ENCODE results near the gene SLC6A20.

The SLC6A20 gene

DNA sequence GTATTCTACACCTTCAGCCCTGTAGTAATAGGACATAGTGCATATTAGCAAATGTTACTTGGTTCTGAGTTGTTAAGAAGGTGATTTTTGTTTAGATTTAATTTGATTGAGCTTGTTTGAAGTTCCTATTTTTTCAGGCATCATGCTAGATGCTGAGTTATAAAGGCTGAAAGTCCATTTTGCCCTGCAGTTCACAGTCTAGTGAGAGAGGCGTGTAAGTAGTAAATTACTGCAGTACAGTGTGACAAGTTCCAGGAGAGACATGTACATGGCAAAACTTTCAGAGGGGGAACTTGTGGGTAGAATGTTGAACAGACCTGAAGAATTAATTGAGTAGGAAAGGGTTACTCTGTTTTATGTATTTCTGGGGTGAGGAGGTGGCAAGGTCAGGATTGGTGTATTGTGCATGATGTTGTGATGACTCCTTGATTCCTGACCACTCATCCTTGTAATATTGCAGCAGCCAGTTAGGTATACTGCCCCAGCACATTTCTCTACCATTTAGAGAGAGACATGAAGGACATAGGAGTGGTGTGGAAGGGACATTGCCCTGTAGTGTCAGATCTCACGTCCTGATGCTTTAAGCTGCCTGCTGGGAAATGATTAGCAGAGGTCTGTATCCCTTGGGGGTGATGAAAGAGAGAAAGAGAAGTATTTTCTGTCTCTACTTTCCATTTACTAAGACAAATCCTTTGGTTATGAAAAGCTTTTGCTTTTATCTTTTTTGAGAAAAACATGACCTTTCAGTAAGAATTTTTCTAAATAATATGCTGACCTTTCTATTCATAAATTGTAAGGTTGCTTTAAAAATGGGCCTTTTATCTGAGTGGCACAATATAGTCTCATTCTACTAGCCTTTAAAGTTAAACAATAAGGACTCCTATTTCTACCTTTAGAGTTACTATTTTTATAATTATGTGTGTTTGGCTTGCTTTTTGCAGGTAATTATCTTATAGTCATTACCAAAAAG is 90.2 kb downstream of the SLC6A20 start:
- H3K36me3 ChIP-seq (ENCODE audit: control insufficient read depth in 1 of 2, insufficient read depth in 2 of 2, low read length in 2 of 2): peaks cover 24 to 46% of the 10 kb centered on the region in 2 donors
- peaks cover 0 to 6% of the 10 kb centered on the region in 2 donors for H3K4me1 ChIP-seq (ENCODE audit: control insufficient read depth in 1 of 2, insufficient read depth in 2 of 2, low read length in 2 of 2)
- no peaks in the 10 kb centered on the region for H3K27me3 ChIP-seq (ENCODE audit: control insufficient read depth in 1 of 2, insufficient read depth in 2 of 2, low read length in 2 of 2)
- no peak overlapping the region for H3K27ac ChIP-seq (ENCODE audit: low read depth, low read length)
- H3K9me3 ChIP-seq (ENCODE audit: control insufficient read depth in 1 of 2, low read length in 2 of 2): no peaks in the 10 kb centered on the region
- H3K4me3 ChIP-seq (ENCODE audit: low read depth in 1 of 2, low read length in 2 of 2): no peak overlapping the region
- H3K9ac ChIP-seq (ENCODE audit: low read depth in 1 of 2, low read length in 2 of 2): no peak overlapping the region
